VCaP (cell line): ENCODE measurements around the gene FAS.

Experiments used
- H3K27ac ChIP-seq: fragments of 450-650 bp; 2 replicates; pipeline ENCODE4 v1.5.1; 2017
- CTCF ChIP-seq: fragments of 450-650 bp; conservative IDR thresholded peaks from 2 replicates; pipeline ENCODE4 v1.5.1; 2017; ENCODE audit warnings: mild to moderate bottlenecking, moderate library complexity

Gene FAS

GRCh38 chr10:88980247-88980646 lies 10.4 kb upstream of the FAS start:
- TF ChIP-seq CTCF: no peak
- peak overlapping the region; percentile 97 for H3K27ac ChIP-seq

DNA sequence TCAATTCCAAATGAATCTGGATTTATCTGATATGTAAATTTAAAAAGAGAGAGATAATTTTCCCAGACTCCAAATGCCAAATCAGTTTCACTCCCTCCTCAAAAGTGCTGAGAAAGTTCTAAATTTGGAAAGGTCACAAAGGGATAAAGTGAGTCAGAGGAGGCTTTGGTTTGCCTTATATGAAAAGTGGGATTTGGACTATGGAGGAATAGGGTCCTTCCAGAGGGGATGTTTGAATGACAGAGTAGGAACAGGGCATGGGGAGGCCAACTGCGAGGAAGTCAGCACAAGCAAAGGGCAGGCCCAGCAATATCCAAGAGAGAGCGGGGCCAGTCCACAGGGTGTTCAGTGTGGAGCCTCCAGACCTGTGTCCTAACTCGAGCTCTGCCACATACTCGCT lies 9.8 kb upstream of the FAS start:
- TF ChIP-seq CTCF: no peak
- peak overlapping the region; percentile 97 for H3K27ac ChIP-seq

GRCh38 chr10:88981435-88981834 lies 9.2 kb upstream of the FAS start:
- H3K27ac ChIP-seq: peak overlapping the region; percentile 97
- TF ChIP-seq CTCF: no peak

DNA sequence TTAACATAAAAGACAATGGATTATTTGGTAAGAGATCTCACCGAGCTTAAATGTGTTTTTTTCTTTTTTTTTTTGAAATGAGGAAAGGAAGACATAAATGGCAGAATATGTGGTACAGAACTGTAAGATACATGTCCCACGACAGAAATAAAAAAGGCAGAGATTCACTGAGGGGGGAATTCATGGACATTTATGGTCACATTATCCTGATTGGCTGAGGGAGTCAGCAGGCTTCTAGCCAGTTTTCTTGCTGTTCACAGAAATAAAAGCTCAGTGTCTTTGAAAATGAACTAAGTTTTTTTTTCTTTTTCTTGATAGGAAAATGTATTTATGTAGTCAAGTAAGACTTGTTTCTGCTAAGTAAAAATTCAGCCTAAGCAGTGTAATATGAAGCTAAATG lies 8.2 kb upstream of the FAS start:
- no peak for TF ChIP-seq CTCF
- peak overlapping the region; percentile 97 for H3K27ac ChIP-seq

DNA sequence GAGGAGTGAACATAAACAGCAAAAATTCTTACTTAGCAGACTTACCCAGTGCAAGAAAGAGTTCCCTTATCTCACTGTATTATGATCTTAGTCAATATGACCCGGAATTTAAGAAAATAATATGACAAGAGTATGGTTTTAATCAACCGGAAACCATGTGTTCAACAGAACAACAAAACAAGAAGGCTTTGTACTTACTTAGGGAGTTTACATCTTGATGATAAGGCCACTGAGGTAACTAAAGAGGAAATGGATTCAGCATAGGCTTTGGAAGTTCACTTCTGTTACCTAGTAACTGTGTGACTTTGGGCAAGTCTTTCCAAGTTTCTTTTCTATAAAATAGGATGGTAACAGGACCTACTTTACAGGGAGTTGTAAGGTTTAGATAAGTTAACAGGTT lies 7.4 kb upstream of the FAS start:
- no peak for TF ChIP-seq CTCF
- peak overlapping the region; percentile 97 for H3K27ac ChIP-seq

DNA sequence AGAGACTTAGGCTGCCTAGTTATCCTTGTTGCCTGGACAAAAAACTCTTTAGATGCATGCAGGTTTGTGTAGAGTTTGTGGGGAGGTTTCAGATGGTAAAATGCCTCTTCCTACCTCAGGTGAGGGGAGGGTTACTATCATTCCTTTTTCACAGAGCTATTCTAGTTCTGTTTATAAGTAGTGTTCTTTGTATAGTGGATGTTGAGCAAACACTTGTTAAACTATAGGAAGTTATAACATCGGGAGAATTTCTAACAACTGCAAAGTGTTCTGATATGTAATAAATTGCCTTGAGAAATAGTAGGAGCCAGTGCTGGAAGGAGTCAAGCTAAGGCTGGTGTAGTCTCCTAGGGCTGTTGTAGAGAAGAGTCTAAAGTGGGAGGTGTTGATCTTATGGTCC lies 6.7 kb upstream of the FAS start:
- H3K27ac ChIP-seq: peak overlapping the region; percentile 97
- TF ChIP-seq CTCF: no peak

GRCh38 chr10:88984525-88984924 lies 6.1 kb upstream of the FAS start:
- H3K27ac ChIP-seq: peak overlapping the region; percentile 97
- no peak for TF ChIP-seq CTCF
